NCI-H2196 treated with DMSO at 0.1 percent for 48 hours (cell line): ENCODE data around the gene UBE2S.
"Not testable (repeated sequence)": the region's sequence is repeated elsewhere in the genome, so short reads cannot be mapped to it uniquely, and the experiment has no call there.

Source experiments
- DNase-seq: peaks from one replicate; lab custom pipeline; 2025; ENCODE audit not compliant: unreplicated experiment; lab: John Stamatoyannopoulos, UW

UBE2S gene

GRCh38 chr19:55406826-55407549, 600 bp downstream of the UBE2S start:
- DNase-seq, result no peak

GRCh38 chr19:55406091-55406825, 1.3 kb downstream of the UBE2S start:
- DNase-seq, result no peak

- no peak for DNase-seq
Measured at GRCh38 chr19:55405638-55406037, 1.9 kb downstream of the UBE2S start.

DNA sequence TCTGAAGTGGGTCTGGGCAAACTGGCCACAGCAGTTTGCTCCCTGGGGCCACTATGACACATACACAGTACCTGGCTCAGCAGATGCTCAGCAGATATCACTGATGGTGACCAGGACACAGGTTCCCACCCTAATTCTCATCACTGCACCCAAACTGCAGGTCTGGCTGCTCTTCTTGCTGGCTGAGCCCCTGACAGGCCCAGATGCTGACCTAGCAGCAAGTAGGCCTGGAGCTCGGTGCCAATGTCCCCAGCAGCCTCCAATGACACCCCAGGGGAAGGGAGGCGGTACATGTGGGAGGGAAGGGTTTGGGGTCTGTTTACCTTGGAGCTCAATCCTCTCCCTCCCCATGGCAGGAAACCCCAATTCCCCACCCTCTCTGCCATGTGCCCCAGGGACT, 5.1 kb downstream of the UBE2S start:
- no peak for DNase-seq

DNA sequence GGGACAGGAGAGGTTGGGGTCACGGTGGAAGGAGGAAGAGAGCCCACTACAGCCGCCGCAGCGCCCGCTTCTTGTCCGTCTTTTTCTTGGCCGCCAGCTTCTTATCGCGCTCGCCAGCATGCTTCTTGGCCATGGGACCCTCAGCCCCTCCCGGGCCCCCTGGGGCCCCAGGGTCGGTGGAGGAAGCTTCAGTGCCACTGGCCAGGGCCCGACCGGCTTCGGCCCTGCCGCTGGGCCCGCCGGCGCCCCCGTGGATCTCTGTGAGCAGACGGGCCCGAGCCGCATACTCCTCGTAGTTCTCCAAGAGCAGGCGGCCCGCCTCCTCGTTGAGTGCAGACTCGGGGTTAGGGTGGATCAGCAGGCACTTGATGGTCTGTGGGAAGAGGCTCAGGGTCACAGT, 6.2 kb downstream of the UBE2S start:
- DNase-seq, result not testable (repeated sequence)

DNA sequence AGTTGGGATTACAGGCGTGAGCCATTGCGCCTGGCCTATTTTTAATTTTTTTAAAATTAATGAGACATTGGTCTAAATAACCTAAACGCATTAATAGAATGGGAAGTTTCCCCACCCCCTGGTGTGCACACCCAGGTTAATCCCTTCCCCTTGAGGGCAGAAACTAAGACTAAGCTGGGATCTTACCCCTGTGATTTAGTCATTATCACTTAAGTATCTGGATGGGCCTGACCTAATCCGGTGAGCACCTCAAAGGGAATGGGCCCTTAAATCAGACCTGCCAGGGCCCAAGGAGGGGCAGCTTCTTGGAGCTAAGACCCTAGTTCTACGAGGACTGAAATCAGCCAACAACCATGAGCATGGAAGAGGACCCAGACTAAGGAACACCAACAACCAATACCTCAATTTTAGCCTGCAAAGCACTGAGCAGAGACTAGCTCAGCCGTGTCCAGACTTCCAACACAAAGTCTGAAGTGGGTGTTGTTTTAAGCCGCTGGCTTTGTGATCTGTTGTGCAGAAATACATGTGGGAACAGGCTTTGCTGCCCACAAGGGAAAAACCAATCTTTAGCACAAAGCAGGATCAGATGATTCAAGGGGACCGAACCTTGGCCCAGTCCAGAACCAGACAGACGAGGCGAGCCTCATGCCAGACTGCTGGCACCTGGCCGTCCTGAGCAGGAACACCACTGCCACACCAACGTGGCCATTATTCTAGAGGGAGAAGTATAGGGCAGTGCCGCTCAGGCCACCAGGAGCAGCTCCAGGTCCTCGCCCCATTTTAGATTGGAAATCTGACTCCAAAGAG, 7.1 kb downstream of the UBE2S start:
- DNase-seq, result no peak

DNA sequence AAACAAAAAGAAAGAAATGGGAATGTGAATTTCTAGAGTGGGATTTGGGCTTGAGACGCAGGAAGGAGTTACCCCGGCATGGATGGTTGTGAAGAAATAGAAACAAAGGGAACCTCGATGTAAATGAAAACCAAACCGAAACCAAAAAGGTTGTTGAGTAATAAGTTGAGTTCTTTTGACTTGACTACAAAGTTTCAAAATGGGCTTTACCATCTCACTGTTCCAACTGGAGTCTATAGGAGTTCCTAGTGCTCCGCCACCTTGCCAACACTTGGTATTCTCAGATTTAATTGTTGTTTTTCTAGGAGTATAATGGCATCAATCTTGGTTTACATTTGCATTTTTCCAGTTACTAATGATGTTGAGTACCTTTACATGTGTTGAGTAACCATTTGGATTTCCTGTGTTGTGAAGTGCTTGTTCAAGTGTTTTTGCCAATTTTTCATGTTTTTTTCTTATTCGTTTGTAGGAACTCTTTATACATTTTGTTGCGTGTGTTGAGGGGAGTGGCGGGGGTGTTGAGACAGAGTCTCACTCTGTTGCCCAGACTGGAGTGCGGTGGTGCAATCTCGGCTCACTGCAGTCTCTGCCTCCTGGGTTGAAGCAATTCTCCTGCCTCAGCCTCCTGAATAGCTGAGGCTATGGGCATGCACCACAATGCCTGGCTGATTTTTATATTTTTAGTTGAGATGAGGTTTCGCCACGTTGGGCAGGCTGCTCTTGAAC, 9.2 kb downstream of the UBE2S start:
- DNase-seq, result no peak

GRCh38 chr19:55392820-55393761, 14.5 kb downstream of the UBE2S start:
- DNase-seq, result no peak

GRCh38 chr19:55391702-55392615, 15.6 kb downstream of the UBE2S start:
- no peak for DNase-seq

DNA sequence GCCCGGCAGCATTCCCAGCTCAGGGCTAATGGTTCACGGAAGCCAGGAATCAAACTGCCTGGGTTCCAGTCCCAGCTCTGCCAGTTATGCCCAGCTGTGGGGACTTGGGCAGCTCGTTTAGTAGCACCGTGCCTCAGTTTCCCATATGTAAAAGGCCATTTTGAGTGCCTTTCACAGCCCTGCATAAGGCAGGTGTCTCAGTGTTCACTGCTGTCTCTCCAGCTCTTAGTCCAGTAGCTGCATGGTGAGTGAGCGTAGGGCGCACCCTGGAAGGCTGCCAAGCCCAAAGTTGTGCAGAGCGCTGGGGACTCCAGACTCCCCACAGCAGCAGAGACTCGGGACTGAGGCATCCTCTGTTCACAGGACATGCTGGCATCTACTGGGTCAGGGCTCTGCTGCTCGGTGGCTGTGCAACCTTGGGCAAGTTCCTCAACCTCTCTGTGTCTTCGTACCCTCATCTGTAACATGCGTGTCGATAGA, 16.4 kb downstream of the UBE2S start:
- DNase-seq, result no peak

- no peak for DNase-seq
Measured at GRCh38 chr19:55390461-55390880, 17.1 kb downstream of the UBE2S start.

DNA sequence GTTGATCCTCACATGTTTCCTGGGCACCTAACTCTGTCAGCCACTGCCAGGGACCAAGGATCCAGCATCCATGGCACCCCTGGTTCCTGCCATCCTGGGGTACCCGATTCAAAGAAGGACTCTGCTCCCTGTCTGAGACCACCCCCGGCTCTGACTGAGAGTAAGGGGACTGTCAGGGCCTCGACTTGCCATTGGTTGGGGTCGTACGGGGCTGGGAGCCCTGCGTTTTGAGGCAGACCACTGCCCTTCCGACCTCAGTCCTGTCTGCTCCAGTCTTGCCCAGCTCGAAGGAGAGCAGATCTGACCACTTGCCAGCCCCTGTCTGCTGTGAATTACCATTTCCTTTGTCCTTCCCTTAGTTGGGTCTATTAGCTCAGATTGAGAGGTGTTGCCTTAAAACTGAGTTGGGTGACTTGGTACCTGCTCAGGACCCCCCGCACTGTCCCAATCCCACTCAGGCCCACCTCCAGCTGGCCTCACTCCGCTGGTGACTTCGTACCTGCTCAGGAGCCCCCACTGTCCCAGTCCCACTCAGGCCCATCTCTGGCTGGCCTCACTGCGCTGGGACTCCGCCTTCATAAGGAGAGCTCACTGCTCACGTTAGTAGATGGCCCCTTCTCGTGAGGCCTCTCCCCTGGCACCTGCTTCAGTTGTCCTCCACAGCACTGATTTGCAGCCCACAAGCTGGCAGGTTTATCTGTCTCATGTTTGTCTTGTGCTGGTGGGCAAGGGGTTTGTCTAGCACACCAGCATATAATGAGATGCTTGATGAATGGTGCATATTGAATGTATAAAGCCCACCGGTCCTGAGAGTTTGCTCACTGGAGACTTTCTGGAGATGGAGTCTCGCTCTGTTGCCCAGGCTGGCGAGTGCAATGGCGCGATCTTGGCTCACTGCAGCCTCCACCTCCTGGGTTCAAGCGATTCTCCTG, 17.9 kb downstream of the UBE2S start:
- DNase-seq, result no peak

DNA sequence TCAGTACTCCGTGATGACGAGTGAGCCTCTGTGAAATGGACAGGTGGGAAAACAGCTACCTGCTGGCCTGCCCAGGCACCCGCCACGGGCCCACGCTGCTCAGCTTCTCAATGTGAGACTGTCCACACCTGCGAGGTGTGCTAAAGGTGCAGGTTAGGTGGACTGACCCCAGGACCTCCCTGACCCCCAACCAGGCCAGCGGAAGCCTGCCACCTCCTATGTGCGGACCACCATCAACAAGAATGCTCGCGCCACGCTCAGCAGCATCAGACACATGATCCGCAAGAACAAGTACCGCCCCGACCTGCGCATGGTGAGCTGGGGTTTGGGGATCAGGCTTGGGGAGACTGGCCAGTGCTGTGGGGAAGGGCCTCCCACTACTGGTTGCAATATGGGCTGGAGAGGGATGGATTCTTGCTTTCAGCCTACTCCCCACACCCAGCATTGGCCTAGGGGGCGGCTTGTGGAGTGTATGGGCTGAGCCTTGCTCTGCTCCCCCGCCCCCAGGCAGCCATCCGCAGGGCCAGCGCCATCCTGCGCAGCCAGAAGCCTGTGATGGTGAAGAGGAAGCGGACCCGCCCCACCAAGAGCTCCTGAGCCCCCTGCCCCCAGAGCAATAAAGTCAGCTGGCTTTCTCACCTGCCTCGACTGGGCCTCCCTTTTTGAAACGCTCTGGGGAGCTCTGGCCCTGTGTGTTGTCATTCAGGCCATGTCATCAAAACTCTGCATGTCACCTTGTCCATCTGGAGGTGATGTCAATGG, 19.7 kb downstream of the UBE2S start:
- DNase-seq, result no peak

DNA sequence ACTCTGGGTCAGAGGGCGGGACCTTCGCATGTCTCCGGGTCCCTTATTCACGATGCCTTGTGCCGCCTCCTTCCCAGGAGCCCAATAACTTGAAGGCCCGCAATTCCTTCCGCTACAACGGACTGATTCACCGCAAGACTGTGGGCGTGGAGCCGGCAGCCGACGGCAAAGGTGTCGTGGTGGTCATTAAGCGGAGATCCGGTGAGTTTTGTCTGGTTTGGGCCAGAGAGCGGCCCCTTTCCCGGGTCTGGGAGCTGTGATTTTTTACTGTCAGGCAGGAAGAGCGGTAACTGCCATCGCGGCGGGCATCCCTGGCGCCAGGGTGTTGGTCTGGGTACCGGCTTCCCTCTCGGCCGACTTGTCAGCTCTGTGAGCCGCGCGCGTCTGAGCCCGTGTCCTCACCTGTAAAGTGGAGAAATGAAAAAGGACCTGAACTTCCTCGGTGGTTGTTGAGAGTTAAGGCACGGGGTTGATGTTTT, 21.1 kb downstream of the UBE2S start:
- DNase-seq, result no peak

GRCh38 chr19:55385724-55386492, 21.7 kb downstream of the UBE2S start, which contains the start of gene RPL28:
Gene RPL28 (plus strand): TSS chr19:55385932. CDS start chr19:55386358, 426 bp downstream.
- DNase-seq, result peak; percentile 95
